ENCODE measurements around the gene HOXC13.

HOXC13 gene, protein sequence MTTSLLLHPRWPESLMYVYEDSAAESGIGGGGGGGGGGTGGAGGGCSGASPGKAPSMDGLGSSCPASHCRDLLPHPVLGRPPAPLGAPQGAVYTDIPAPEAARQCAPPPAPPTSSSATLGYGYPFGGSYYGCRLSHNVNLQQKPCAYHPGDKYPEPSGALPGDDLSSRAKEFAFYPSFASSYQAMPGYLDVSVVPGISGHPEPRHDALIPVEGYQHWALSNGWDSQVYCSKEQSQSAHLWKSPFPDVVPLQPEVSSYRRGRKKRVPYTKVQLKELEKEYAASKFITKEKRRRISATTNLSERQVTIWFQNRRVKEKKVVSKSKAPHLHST

DNA sequence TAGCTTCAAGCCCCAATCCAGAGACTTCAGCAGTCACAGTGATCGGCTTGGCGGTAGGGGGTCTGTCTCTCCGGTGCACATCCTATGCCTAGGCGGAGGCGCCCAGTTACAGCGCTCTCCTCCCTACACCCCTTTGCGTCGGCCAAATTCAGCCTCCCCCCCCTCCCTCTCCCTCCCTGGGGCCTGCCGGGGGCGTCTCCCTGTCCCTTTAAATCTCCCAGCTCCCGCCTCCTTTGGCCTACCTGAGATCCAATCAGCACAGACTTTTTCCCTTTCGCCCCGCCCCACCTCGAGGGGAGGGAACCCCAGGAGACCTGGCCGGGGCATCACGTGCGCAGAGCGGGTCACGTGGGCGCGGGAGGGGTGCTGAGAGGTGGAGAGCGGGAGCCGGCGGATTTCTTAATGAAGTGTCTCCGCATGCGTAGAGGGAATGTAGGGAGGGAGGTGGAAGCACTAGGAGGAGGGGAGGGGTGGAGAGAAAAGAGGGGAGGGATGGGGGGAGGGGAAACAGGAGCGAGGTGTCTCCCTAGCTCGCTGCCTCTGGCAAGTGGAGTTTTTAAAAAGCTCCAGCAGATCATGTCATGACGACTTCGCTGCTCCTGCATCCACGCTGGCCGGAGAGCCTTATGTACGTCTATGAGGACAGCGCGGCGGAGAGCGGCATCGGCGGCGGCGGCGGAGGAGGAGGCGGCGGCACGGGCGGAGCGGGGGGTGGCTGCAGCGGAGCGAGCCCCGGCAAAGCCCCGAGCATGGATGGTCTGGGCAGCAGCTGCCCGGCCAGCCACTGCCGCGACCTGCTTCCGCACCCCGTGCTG, at the start of gene HOXC13:
TSS of gene HOXC13 (plus strand) at position 506 of the 815 bp plus-strand sequence. CDS start at position 582, 76 bp downstream.
- DNase-seq: peak; percentile 100

GRCh38 chr12:53890081-53890480, 48.5 kb upstream of the HOXC13 start:
- no peak for DNase-seq

- no peak for DNase-seq
These were observed 45.8 kb upstream of the HOXC13 start for GRCh38 chr12:53892762-53893395.

DNA sequence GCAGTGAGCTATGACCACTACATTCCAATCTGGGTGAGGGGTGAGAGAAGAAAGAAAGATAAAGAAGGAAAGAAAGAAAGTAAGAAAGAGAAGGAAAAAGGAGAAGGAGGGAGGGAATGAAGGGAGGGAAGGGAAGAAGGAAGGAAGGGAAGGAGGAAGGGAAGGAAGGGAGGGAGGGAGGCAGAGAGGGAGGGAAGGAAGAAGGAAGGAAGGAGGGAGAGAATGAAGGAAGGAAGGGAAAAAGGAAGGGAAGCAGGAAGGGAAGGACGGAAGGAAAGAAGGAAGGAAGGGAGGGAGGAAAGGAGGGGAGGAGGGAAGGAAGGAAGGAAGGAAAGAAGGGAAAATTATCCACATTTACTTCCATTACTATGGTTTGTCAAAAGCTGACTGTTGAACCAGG, 39.4 kb upstream of the HOXC13 start:
- no peak for DNase-seq

GRCh38 chr12:53907103-53907502, 31.5 kb upstream of the HOXC13 start:
- no peak for DNase-seq

- DNase-seq: no peak
These were observed 21.6 kb upstream of the HOXC13 start for GRCh38 chr12:53916788-53917655.

DNA sequence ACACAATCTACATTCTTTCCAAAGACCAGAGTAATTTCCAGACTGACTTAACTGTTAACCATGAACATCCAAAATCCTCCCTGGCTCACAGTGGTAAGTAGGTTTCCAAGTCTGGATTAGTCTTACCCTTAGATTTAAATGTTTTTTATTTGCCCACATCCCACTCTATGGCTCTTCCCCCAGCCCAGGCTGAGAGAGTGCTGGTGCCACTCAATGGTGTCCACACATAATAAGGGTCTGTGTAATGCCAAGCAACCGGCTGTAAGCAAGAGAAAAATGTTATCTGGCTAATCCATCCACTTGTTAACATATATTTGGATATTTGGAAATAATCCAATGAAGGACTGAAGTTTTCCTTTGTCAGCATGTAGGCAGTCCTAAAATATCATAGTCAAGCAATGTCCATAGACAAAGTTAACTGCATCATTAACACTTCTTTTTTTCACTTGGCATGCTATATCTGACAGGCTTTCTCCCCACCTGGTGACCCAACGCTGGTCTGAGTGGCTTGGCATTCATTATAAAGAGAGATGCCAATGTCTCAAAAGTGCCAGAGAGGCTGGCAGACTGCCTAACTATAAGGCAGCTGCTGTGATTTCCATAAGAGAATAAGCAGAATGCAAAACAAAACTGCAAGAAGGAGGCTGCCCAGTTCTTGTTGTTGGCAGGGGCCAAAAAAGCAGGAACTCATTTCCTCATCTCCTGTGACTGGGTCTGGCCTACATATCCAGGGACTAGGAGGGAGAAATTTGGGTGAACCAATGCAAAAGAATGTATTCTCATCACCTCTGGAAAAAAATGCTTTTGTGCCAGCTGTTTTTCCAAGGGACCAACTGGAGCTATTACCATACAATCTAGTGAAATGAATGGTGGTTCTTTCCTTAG, 13.9 kb upstream of the HOXC13 start:
- no peak for DNase-seq

GRCh38 chr12:53927220-53928029, 11.2 kb upstream of the HOXC13 start:
- no peak for DNase-seq

- DNase-seq: peak; percentile 72
These were observed 10.4 kb upstream of the HOXC13 start for GRCh38 chr12:53928054-53928835.

DNA sequence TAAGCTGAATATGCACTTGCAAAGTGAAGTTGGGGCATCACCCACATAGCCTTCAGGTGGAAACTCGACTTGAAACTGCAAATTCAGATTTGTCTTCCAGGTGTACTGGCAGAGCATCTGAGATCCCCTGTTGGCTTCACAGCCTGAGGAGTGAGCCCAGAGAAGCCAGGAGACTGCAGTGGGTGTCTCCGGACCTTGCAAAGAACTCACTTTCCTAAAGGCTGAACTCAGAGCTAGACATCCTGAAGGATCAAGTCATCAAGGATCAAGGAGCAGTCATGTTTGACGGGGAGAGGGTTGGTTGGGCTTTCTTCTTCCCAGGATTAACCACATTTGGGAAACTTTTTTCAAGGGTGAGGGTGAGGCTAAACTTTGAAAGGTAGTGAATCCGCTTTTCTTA, 9.1 kb upstream of the HOXC13 start:
- no peak for DNase-seq

DNA sequence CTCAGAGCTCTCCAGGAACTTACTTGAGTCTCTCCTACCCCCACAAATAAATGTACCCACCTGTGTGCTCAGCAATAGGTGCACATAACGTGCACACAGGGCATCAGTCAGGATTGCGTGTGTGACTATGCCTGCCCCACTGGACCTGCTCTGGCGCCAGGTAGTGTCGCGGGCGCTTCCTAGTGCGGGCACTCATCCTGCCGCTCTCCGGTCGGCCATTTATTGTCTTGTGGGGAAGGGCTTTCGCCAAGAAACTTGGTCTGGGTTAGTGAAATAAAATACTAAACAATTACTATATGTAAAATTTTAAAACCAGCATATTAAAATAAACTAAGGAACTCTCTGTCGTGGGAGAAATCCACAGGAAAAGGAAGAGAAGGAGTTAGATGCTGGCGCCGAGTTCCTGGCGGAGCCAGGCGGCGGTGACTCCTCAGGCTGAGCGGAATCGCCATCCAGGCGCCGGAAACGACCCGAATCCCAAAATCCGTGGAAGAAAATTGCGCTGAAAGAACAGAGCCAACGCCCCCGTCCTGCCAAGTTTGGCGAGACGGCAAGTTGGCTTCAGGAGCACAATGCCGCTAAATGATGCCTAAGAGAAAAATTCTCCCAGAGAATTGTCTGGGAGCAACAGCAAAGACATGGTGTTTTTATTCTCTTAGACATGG, 7.9 kb upstream of the HOXC13 start:
- no peak for DNase-seq

GRCh38 chr12:53931844-53932581, 6.6 kb upstream of the HOXC13 start:
- DNase-seq: no peak

GRCh38 chr12:53932915-53933314, 5.7 kb upstream of the HOXC13 start:
- no peak for DNase-seq

DNA sequence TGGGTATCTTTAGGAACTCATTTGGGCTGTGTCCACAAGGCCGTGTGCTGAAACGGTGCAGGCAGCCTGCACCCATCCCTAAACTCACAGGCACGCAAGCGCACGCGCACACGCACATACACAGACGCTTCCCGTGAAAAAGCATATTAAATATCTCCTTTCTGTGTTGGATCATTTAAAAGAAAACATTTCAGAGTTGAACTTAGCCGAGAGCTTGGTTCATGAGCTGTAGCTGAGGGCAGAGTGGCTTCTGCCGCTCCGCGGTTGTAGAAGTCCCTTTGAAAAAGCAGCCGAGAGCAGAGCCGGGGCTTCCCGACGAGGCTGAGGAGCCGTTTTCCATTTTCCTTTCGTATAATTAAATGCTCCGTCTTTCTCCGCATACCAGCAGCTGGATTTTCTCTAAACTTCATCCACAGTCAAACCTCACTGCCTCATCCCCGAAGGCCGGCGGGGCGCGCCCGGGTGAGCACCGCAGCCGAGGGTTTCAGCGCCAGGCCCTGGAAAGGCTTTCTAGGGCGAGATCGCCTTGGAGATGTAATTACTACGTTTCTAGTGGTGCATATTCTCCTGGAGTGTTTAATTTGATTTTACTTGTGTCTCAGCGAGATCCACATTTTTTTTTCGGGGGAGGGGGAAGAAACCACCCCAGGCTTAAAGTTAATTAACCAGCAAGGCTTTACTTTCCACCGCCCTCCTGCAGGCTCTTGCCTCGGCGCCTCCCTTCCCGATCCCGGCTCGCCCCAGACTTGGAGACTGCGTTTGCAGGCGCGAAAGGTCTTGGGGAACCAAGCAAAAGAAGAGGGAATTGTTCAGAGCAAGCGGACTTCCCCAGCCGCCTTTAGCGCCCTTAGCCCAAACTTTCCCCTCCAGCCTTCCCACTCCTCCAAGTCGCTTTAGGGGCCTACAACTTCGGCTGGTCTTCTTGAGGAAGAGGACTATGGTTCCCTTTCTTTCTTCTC, 3.0 kb upstream of the HOXC13 start:
- DNase-seq: peak; percentile 60

DNA sequence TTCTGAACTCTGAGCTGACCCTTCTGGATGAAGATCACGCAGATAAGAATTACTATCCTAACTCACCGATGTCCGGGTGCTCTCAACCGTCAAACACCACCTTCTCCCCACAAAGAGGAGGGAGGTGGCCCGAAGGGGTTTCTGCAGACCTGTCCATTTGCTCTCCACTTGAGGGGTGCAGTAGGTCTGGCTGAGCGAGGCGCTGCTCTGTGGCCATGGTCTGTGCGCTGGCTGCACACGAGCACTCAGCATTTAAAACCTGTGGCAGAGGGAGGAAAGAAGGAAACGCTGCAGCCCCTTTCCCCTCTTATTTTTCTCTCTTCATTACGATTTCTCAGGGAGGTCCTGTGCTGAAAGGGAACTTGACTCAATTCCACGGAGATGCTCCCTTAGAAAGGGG, 1.5 kb upstream of the HOXC13 start:
- peak; percentile 57 for DNase-seq

- DNase-seq: peak; percentile 28
These were observed 870 bp upstream of the HOXC13 start for GRCh38 chr12:53937596-53938325.

Measured in islet precursor cell (in vitro differentiated cells).